Peyer's patch (tissue), 4 donors: ENCODE results near the gene SHC4. TPM values are rescaled to one million over a fixed set of nuclear protein-coding genes. Genes with fewer than 3 reads are reported as not detected.

ENCODE experiments used
- DNase-seq, 3 donors: peaks; one replicate each; pipeline ENCODE4 v3.0.0-alpha.2; 2017 to 2019
- H3K27ac ChIP-seq, 4 donors: fragments of 200-600 bp; sonication (generic); one replicate each; pipeline ENCODE4 v1.5.1; 2016 to 2019
- H3K27me3 ChIP-seq, 2 donors: fragments of 200-600 bp; sonication (generic); one replicate each; pipeline ENCODE4 v1.5.1; 2019
- H3K36me3 ChIP-seq, 3 donors: fragments of 200-600 bp; sonication (generic); one replicate each; pipeline ENCODE4 v1.5.1; 2016 to 2019
- H3K4me1 ChIP-seq, 4 donors: fragments of 200-600 bp; sonication (generic); one replicate each; pipeline ENCODE4 v1.5.1; 2016 to 2019
- H3K4me3 ChIP-seq, 4 donors: fragments of 200-600 bp; sonication (generic); 1 replicate in 3 of 4; 2 replicates in 1 of 4; pipeline ENCODE4 v1.5.1; 2016 to 2019; ENCODE audit warnings: mild to moderate bottlenecking in 1 of 4
- H3K9me3 ChIP-seq, 4 donors: fragments of 200-600 bp; sonication (generic); one replicate each; pipeline ENCODE4 v1.5.1; 2016 to 2019; ENCODE audit warnings: mild to moderate bottlenecking in 1 of 4
- POLR2A ChIP-seq, 2 donors: fragments of 450-650 bp; IDR thresholded peaks; one replicate each; pipeline ENCODE4 v1.5.1; 2017; ENCODE audit warnings: antibody characterized with exemption in 2 of 2, mild to moderate bottlenecking in 2 of 2, moderate library complexity in 2 of 2
- total RNA-seq, 4 donors: library from RNA; depleted of rRNA; stranded (reverse); fragments of >200 nt; gene quantifications; one replicate each; pipeline ENCODE4 v1.1.0, GENCODE V29; 2016
- TF ChIP-seq, protein P1 (sequence below), 6 experiments: fragments of 450-650 bp in 4 of 6; fragments of 200-600 bp in 2 of 6; sonication (generic) in 1 of 6; IDR thresholded peaks; one replicate each; pipeline ENCODE4 v1.5.1; 2017 to 2019; ENCODE audit warnings: antibody characterized with exemption in 6 of 6, mild to moderate bottlenecking in 3 of 6, moderate library complexity in 1 of 6

SHC4 gene
- total RNA-seq, 4 donors from 2014 or later: 0.66 TPM; not detected in 3

DNA sequence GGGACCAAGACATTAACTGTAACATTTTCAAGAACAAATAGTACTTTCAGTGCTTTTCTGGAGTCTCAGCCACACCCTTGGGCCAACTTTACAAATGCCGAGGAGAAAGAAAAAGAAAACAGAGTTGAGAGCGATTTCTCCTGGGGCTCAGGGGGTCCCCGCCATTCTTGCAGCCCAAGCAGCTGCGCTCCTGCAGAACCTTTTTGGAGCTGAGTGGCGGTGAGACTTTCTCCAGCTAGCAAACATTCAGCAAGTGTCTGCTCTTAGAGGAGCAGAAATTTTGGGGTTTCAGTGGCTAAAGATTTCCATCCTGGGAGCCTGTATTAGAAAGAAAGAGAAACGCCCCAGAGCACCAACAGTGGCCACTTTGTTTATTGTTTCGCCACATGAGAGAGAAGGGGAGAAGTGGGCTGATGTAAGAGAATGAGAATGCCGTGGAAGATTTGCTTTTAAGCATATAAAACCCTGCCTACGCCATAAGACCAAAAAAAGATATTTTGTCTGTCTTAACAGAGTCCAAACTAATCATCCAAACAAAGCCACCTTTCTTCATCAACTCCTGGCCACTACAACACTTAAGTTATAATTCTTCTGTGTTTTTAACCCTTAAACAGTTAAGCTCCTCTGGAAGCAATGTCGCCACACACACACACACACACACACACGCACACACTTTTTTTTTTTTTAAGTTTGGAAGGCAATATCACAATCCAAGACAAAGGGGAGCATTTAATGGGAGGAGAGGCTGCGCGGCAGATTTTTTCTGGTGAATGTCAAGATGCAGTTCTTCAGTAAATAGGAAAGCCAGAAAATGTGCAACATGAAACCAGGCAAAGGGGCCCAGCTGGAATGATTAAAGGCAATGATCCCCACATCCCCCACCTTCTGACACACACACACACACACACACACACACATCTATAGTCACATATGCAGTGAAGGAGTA is 66.6 kb downstream of the SHC4 start:
- H3K27me3 ChIP-seq: no peaks in the 10 kb centered on the region
- no peaks in the 10 kb centered on the region for H3K36me3 ChIP-seq
- H3K27ac ChIP-seq: peak overlapping the region in 1 of 4 donors; percentile 15
- no peak for DNase-seq
- no peaks in the 10 kb centered on the region for H3K9me3 ChIP-seq
- H3K4me1 ChIP-seq: no peaks in the 10 kb centered on the region
- no peak overlapping the region for H3K4me3 ChIP-seq
- TF ChIP-seq, protein P1, sequence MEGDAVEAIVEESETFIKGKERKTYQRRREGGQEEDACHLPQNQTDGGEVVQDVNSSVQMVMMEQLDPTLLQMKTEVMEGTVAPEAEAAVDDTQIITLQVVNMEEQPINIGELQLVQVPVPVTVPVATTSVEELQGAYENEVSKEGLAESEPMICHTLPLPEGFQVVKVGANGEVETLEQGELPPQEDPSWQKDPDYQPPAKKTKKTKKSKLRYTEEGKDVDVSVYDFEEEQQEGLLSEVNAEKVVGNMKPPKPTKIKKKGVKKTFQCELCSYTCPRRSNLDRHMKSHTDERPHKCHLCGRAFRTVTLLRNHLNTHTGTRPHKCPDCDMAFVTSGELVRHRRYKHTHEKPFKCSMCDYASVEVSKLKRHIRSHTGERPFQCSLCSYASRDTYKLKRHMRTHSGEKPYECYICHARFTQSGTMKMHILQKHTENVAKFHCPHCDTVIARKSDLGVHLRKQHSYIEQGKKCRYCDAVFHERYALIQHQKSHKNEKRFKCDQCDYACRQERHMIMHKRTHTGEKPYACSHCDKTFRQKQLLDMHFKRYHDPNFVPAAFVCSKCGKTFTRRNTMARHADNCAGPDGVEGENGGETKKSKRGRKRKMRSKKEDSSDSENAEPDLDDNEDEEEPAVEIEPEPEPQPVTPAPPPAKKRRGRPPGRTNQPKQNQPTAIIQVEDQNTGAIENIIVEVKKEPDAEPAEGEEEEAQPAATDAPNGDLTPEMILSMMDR (IDR thresholded peaks at IDR 0.05): no peak
- TF ChIP-seq POLR2A (IDR thresholded peaks at IDR 0.05): no peak

DNA sequence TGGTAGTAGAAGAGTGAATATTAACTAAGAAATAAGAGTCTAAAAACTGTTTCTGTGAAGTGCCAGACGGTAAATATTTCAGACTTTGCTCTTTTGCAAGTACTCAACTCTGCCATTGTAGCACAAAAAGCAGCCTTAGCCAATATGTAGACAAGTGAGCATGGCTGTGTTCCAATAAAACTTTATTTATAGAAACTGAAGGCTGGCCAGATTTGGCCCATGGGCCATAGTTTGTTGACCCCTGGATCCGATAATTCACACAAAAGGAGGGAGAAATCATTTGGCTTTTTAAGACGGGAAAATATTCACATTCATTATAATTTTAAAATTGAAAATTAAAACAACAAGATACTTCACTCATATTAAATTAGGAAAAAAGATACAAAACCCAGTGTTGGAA is 70.4 kb downstream of the SHC4 start:
- Histone ChIP-seq H3K27me3 (no peaks in the 10 kb centered on the region), H3K36me3 (no peaks in the 10 kb centered on the region), H3K4me3 (no peak overlapping the region), H3K27ac (no peak overlapping the region), H3K4me1 (no peaks in the 10 kb centered on the region), H3K9me3 (no peaks in the 10 kb centered on the region)
- TF ChIP-seq POLR2A (IDR thresholded peaks at IDR 0.05): no peak
- TF ChIP-seq, protein P1 (IDR thresholded peaks at IDR 0.05): no peak
- DNase-seq: no peak

DNA sequence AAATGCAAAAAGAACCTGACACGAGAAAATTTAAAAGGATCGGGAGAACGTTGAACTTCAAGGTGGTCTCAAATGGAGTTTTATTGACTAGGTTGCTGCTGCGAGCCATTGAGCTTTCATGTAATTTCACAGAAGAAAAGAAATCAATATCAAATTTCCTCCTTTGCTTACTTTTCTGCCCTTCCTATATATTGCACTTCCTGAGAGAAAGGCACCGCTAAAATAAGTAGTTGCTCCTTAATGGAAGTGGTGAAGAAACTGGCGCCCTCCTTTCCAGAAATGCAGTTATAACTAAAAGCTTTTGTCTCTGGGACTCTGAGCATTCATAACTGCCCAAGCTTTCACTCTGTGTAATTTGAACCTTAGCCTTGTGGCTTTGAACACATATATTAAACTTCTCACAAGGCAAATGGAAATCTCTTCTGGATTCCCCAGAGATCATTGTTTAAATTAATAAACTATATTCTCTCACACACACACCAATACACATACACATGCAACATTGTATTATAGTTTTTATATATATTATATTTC is 72.4 kb downstream of the SHC4 start:
- Histone ChIP-seq H3K27me3 (no peaks in the 10 kb centered on the region), H3K27ac (no peak overlapping the region), H3K4me1 (no peaks in the 10 kb centered on the region), H3K9me3 (no peaks in the 10 kb centered on the region), H3K36me3 (no peaks in the 10 kb centered on the region), H3K4me3 (no peak overlapping the region)
- DNase-seq: no peak
- TF ChIP-seq, protein P1 (IDR thresholded peaks at IDR 0.05): no peak
- TF ChIP-seq POLR2A (IDR thresholded peaks at IDR 0.05): no peak

DNA sequence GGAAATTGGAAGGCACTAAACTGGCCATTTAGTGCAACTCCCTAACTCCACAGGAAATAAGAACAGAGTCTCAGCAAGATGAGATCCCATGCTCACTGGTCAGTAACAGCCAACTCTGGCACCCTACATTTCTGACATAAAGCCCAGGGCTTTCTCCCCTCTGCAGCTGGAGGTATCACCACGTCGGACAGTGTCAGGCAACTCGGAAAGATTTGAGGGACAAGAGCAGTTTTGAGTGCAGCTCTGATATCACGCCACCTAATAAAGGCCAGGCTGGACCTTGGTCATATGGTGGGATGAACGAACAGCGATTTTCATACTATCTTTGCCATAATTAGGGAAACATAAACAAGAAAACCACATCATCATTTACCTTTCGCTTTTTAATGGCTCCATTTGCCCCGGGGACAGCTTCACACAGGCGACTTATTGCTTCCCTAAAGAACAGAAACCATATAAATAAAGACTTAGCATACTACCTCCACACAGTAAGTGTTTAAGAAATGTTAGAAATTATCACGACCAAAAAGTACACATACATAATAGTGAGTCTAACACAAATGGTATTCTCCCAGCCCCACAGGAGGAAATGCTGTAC is 73.2 kb downstream of the SHC4 start:
- no peak overlapping the region for H3K4me3 ChIP-seq
- H3K27me3 ChIP-seq: no peaks in the 10 kb centered on the region
- no peak for TF ChIP-seq POLR2A (IDR thresholded peaks at IDR 0.05)
- TF ChIP-seq, protein P1 (IDR thresholded peaks at IDR 0.05): no peak
- no peak overlapping the region for H3K27ac ChIP-seq
- no peaks in the 10 kb centered on the region for H3K9me3 ChIP-seq
- DNase-seq: no peak
- H3K4me1 ChIP-seq: no peaks in the 10 kb centered on the region
- no peaks in the 10 kb centered on the region for H3K36me3 ChIP-seq

DNA sequence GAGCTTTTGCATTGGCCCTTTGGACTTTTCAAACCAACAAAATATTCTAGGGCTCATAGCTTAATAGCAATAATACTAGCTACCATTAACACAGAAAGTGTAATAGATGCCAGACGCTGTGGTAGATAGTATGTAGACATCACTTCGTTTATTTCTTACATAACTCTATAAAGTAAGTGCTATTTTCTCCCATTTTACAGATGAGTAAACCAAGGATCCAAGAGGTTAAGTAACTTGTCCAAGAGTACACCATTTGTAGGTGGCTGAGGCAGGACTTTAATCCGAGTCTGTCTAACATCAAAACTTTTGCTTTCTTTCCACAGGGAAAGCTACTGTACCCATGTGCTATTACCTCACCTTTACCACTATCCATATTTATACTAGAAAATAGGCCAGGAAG is 73.8 kb downstream of the SHC4 start:
- Histone ChIP-seq H3K27me3 (no peaks in the 10 kb centered on the region), H3K36me3 (no peaks in the 10 kb centered on the region), H3K27ac (no peak overlapping the region), H3K4me3 (no peak overlapping the region), H3K9me3 (no peaks in the 10 kb centered on the region), H3K4me1 (no peaks in the 10 kb centered on the region)
- TF ChIP-seq, protein P1 (IDR thresholded peaks at IDR 0.05): no peak
- no peak for TF ChIP-seq POLR2A (IDR thresholded peaks at IDR 0.05)
- DNase-seq: no peak
